GM10266 (cell line): ENCODE measurements around the gene SEMA6D.
"Not testable (repeated sequence)": the region's sequence is repeated elsewhere in the genome, so short reads cannot be mapped to it uniquely, and the experiment has no call there.

ENCODE experiments used
- DNase-seq: peaks from one replicate; pipeline ENCODE4 v3.0.0; 2012; ENCODE audit errors: extremely low spot score
- TF ChIP-seq, protein P1 (sequence below): IDR thresholded peaks from 2 replicates; pipeline ENCODE4 v1.5.1; 2012; ENCODE audit warnings: mild to moderate bottlenecking, low read depth; ENCODE audit not compliant: control insufficient read depth, insufficient read depth; ENCODE audit errors: missing control alignments

Gene SEMA6D

DNA sequence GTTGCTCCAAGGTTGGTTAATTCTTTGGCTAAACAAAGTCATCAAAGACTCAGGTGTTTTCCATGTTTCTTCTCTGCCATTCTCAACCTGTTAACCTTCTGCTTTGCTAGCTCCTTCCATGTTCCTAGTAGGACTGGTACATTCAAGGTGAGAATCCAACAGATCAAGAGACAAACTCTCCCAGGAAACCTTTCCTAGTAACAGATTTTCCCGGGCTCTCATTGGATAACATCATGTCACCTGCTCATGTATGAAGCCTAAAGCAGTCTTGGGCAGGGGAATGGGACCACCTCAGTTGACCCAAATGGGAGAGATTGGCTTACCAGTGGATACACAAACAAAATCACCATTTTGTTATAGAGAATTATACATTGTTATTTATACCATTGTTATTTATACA is 14.9 kb downstream of the SEMA6D start:
- TF ChIP-seq, protein P1, sequence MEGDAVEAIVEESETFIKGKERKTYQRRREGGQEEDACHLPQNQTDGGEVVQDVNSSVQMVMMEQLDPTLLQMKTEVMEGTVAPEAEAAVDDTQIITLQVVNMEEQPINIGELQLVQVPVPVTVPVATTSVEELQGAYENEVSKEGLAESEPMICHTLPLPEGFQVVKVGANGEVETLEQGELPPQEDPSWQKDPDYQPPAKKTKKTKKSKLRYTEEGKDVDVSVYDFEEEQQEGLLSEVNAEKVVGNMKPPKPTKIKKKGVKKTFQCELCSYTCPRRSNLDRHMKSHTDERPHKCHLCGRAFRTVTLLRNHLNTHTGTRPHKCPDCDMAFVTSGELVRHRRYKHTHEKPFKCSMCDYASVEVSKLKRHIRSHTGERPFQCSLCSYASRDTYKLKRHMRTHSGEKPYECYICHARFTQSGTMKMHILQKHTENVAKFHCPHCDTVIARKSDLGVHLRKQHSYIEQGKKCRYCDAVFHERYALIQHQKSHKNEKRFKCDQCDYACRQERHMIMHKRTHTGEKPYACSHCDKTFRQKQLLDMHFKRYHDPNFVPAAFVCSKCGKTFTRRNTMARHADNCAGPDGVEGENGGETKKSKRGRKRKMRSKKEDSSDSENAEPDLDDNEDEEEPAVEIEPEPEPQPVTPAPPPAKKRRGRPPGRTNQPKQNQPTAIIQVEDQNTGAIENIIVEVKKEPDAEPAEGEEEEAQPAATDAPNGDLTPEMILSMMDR = no peak
- no peak for DNase-seq

DNA sequence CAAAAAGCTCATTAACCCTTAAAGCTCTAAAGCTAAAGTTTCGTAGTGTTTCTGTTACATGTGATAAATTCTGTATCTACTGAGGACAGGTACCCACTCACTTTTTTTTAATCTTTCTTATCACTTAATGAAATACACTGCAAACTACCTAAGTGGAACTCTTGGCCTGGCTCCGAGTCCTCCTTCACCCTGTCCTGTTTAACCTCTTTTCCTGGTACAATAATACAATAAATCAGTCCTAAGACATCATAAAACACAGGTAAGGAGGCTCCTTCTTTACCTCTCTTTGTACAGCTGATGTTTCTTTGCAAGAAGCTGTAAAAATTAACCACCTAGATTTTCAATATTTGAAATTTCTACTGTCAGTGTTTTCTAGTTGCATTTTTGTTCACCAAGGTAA is 15.8 kb downstream of the SEMA6D start:
- DNase-seq = no peak
- TF ChIP-seq, protein P1 = no peak

DNA sequence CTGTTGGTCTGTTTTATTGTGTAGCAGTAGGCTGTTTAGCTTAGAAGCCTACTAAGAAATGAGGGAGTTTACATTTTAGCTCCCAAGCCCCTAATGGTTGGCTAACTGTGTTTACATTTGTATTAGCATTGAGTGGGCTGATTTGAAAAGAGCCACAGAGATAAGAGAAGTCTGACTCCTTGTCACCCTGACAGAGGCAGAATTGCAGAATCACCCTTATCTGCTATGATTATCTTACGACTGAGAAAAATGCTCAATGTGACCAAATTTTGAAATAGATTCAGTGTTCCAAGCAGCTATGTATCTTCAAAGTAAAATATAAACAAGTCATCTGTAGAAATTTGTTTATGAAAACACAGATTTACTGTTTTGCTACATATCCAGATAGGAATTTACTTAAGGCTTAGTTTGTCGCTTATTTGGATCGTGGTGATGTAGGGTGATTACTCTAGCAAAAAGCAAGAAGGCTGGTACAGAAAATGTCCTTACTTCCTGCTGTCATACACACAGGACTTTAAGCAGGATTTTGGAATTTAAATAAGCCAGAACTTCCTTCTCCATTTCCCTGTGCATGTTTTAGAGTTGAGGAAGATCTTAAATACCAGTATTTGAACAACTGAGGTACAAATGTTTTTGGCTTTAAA is 19.0 kb downstream of the SEMA6D start:
- DNase-seq = no peak
- TF ChIP-seq, protein P1 = no peak

DNA sequence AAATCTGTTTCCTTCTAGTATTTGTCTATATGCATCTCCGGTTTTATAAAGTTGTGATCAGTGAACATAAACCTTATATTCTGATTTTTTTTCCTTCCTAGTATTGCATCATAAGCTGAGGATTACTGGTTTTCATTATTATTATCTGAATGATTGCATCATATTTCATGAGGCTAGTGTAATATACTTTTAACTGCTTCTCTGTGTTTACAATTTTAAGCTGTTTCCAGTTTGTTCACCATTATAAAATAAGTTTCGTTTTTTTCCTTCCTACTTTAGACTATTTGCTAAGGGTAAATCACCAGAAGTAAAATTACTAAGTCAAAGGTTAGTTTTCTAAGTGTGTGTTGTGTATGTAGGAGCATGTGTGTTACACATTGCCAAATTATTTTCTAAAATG is 20.2 kb downstream of the SEMA6D start:
- no peak for DNase-seq
- TF ChIP-seq, protein P1 = no peak

DNA sequence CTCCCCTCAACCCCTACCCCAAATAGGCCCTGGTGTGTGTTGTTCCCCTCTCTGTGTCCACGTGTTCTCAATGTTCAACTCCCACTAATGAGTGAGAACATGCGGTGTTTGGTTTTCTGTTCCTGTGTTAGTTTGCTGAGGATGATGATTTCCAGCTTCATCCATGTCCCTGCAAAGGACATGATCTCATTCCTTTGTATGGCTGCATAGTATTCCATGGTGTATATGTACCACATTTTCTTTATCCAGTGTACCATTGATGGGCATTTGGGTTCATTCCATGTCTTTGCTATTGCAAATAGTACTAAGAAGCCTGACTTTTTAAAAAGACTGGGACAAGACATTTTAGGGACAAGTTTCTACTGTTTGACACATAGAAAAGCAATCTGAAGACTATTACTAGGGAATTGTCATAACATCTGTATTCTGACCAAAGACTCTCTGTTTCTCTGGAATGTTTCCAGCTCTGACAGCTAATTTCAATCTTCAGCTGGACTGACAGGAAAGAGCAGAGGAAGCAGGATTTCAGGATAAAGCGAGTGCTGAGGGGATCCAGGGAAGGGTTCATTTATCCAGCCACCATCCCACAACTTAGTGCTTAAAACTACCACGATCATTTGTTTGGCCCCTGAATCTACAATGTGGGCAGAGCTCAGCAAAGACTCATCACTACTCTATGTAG is 21.0 kb downstream of the SEMA6D start:
- DNase-seq = not testable (repeated sequence)

DNA sequence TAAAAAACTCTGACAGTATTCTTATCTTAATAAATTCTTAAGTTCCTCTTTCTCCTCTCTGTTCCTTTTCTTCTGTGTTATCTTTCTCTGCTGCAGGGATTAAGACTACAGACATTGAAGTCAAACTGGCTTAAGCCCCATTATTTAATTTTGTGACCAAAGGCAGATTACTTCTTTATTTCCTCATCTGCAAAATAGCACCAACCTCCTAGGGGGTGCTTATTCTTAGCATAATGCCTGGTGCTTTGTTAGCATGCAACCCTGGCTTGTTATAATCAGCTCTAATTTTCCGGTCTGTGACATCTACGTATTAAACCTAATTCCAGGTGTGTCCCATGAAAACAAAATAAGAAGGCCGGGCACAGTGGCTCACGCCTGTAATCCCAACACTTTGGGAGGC is 23.8 kb downstream of the SEMA6D start:
- no peak for DNase-seq
- TF ChIP-seq, protein P1 = no peak

DNA sequence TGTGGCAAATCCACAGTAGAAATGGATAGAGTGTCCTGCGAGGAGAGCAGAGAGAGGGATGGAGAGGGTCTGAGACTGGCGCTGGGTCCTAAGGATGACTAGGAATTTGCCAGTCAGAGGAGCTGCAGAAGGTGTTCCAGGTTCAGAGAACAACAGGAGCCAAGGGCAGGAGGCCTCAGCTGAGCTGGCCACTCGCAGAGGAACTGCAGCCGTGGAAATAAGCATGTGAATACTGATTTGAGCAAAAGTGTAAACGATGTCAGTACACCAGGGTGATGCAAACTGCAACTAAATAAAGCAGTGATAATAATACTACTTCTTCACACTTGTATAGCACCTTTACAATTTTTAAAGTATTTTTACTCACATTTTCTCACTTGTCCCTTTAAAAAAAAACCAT is 24.6 kb downstream of the SEMA6D start:
- no peak for DNase-seq
- TF ChIP-seq, protein P1 = no peak
